Left lobe of liver (tissue), 2 donors: ENCODE measurements around the gene DOCK3. TPM values are rescaled to one million over a fixed set of nuclear protein-coding genes. Genes with fewer than 3 reads are reported as not detected.
A peak's percentile ranks its signal among the peaks of the same experiment; 100 is the strongest.
"Not testable (repeated sequence)": the region's sequence is repeated elsewhere in the genome, so short reads cannot be mapped to it uniquely, and the experiment has no call there.

ENCODE experiments used
- ATAC-seq: fragments of 200-7000 bp; cut with Tn5 transposase; one replicate; pipeline ENCODE4 v1.9.1; 2020; ENCODE audit warnings: mild to moderate bottlenecking, moderate library complexity
- DNase-seq: peaks from one replicate; pipeline ENCODE4 v3.0.0-alpha.2; 2020; ENCODE audit warnings: low spot score
- total RNA-seq: library from RNA; stranded (reverse); gene quantifications from one replicate; pipeline ENCODE4 v1.2.1, GENCODE V29; 2021
- donor health status: DM: no; HTN: no; CAD: no; lungs with moderate emphysema.
- donor health status: DM: no; HTN: yes; CAD: no.

Gene DOCK3
- total RNA-seq, 1 donor from 2014 or later, result not detected

- ATAC-seq, result peak; percentile 66
Observed at GRCh38 chr3:51075221-51075775, 400.6 kb downstream of the DOCK3 start.

GRCh38 chr3:51082363-51082762 is 407.6 kb downstream of the DOCK3 start:
- DNase-seq, result no peak
- peak; percentile 71 for ATAC-seq

More at GRCh38 chr3:51075221-51075775, 400.6 kb downstream of the DOCK3 start:
- no peak for DNase-seq

DNA sequence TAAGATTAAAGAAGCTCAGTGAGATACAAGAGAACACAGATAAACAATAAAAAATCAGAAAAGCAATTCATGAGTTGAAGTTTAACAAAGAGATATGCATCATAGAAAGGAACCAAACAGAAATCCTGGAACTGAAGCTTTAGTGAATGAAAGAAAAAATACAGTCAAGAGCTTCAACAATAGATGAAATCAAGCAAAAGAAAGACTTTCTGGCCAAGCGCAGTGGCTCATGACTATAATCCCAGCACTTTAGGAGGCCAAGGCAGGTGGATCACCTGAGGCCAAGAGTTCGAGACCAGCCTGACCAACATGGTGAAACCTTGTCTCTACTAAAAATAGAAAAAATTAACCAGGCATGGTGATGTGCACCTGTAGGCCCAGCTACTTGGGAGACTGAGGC is 408.8 kb downstream of the DOCK3 start:
- no peak for DNase-seq

GRCh38 chr3:51092141-51092540 is 417.4 kb downstream of the DOCK3 start:
- not testable (repeated sequence) for ATAC-seq, DNase-seq

More for the DNA sequence above, 408.8 kb downstream of the DOCK3 start:
- ATAC-seq, result no peak

DNA sequence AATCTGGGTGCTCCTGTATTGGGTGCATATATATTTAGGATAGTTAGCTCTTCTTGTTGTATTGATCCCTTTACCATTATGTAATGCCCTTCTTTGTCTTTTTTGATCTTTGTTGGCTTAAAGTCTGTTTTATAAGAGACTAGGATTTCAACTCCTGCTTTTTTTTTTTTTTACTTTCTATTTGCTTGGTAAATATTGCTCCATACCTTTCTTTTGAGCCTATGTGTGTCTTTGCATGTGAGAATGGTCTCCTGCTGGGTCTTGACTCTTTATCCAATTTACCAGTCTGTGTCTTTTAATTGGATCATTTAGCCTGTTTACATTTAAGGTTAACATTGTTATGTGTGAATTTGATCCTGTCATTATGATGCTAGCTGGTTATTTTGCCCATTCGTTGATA is 420.1 kb downstream of the DOCK3 start:
- ATAC-seq, result not testable (repeated sequence)

DNA sequence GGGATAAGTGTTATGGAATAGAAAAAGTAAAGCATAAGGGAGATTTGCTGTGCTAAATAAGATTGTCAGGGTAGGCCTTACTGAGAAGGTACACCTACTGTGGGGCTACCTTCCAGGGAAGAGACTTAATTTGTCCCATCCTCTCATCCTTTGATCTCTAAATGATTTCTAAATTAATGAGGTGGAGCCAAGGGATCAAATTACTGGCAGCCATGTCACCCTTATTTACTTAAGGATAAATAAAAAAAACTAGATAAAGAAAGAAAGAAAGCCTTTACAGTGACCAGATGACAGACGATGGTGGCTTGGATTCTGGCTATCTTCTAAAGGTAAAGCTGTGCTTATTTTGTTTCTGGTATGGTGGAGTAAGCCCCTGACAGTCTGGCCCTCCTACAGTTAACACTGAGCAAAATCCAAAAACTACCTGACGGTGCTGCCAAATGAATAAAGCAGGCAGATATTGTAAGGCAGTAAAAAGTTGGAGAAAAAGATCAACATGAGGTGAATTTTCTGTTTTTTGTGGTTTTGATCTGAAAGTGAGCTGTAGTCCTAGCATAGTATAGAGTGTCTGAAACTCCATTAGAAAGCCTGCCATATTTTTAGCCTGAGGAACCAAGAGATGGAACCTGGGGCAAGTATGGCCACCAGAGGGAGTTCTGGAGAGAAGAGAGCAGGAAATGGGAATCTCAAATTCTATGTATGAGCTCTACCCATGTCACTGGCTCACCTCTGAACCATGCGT is 425.2 kb downstream of the DOCK3 start:
- peak; percentile 65 for DNase-seq
- ATAC-seq, result peak; percentile 100

More for the DNA sequence above, 420.1 kb downstream of the DOCK3 start:
- not testable (repeated sequence) for DNase-seq

- ATAC-seq (no peak), DNase-seq (no peak)
Observed at GRCh38 chr3:51100536-51100851, 425.8 kb downstream of the DOCK3 start.

DNA sequence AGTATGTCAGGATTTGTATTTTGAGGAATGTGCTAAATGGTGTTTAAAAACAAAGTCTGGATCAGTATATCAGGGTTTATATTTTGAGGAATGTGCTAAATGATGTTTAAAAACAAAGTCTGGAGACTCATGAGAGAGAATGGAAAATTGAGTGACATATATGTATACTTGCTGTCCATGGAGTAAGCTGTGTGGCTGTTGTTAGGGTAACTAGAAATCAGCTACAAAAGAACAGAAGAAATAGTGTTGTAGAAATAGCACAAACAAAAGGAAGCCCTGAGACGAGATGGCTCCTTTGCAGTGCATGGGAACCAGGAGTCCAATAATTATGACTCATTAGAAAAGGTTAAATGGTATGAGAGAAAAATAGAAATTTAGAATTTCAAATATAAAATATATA is 427.7 kb downstream of the DOCK3 start:
- DNase-seq, result no peak
- no peak for ATAC-seq

DNA sequence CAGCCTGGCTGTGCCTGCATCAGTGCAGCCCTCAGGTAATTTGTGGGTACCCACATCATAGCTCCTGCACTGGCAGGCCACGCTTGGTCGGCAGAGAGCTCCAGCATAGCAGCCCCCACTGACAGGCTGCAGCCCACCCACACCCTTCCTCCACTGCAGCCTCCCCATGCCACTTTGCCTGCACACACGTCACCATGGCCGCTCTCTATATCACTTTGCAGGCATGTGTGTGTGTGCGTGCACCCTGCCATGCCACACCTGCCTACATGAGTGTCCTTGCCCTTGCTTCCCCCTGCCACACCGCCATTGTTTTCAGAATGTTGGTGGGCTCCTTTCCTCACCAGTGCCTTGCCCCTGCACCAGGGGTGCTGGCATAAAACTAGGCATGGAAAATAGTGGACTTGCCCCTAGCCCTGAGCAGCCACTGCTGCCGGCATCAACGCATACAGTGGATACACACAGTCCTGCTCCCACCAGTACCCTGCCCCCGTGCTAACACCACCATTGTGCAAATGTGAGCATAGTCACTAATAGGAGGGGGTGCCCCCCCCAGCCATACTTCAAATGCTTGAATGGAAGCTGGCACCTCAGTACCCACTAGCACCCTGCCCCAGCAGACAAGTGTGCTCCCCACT is 431.6 kb downstream of the DOCK3 start:
- ATAC-seq (no peak), DNase-seq (no peak)

DNA sequence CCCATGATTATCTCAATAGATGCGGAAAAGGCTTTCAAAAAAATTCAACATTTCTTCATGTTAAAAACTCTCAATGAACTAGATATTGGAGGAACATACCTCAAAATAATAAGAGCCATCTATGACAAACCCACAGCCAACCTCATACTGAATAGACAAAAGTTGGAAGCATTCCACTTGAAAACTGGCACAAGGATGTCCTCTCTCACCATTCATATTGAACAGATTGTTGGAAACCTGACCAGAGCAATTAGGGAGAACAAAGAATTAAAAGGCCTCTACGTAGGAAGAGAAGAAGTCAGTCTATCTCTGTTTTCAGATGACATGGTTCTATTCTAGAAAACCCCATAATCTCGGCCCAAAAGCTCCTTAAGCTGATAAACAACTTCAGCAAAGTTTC is 435.9 kb downstream of the DOCK3 start:
- ATAC-seq (no peak), DNase-seq (no peak)

DNA sequence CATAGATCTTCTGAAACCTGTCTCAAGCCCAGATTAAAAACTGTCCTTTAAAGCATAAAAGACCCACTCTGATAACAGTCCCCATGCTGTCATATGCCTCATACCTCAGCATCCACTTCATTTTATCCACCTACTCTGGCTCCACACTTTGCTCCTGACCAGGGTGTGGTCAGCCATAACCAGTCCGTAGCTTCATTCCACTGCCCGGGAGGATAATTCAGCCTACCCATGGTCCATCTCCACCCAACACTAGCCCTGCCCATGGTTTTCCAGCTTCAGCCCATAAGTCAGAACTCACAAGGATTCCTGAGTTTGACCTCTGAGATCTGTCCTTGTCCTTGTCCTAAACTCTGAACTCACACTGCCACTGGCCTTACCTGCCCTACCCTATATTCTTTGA is 448.2 kb downstream of the DOCK3 start:
- DNase-seq (no peak), ATAC-seq (no peak)

DNA sequence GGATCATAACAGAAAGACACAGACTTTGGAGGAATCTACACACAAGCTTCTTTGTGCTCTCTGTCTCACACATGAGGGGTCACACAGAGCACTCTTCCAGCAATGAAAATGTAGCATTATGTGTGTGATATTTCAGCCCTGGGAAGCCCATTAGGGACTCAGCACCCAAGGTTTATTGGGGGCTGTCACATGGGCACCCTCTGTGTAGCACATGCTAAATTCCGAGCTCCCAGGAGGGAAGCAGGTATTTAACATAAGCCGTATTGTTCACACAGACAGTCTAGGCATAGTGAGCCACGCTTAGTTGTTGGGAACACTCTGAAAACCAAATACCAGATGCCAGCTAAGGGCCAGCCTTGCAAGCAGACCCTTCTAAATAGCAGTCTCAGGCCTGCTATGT is 448.8 kb downstream of the DOCK3 start:
- ATAC-seq, result no peak

DNA sequence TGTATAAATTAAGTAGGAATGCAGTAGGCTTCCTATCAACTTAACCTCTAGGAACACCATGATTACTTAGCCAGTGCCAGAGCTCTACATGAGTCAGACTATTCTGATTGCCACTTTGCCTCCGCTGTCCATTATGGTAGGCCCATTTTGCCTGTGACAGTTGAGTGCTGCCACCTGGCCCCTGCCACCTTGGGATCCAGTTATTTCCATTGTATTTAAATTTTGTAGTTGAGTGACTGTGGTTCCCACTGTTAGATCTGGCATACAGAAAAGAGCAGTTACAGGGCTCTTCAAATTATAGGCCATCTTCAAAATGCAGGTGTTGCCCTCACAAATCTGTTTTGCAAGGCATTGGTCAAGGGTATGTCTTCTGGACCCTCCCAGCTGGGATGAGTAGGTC is 456.9 kb downstream of the DOCK3 start:
- DNase-seq, ATAC-seq: not testable (repeated sequence)

More for the DNA sequence above, 448.8 kb downstream of the DOCK3 start:
- no peak for DNase-seq

DNA sequence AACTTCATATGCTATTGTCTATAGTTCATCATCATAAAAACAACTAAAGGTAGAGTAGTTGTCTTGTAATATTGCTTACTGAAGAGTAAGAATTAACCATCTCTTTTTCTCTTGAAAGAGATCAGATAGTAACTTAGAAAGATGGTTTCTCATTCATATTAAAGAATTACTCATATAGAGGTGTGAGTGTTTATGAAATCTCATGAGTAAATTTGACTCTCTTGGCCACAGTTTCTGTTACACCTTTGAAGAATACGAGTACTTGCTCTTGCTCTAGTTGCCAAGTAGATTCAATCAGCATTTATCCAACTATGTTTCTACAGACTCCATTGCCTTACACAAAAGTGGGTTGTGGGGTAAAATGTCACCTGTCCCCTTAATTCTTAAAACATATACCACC is 463.0 kb downstream of the DOCK3 start:
- no peak for ATAC-seq
- no peak for DNase-seq

DNA sequence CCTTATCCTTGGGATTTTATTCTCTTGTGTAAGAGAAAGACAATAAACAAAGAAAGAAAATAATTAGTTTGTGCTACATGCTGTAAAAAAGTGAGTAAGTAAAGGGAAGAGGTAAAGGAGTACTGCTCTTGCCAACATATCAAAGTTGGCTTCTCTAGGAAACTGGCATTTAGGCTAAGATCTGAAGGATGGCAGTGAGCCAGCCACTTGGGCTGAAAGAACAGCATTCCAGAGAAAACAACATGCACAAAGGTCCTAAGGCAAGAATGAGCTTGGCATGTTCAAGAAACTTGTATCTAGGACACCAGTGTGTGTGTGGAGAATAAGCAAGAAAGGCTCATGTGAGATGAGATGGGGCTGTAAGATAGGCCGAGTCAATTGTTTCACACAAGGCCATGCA is 464.9 kb downstream of the DOCK3 start:
- no peak for DNase-seq
- ATAC-seq, result no peak

DNA sequence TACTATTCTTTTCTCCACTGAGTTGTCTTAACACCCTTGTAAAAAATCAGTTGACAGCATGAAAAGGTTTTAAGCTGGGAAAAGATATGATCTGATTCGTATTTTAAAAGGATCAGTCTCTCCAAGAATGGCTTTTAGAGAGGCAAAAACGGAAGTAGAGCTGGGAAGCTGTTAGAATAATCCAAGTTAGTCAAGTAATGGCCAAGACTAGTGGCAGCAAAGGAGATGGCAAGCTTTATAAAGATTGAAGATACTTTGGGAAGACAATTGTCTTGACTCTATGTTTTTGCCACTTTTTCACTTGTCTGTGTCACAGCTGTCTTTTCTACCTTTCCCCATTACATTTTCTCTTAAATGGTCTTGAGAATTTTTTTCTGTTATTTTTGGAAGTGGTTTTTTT is 466.8 kb downstream of the DOCK3 start:
- ATAC-seq (no peak), DNase-seq (no peak)

GRCh38 chr3:51145811-51146585 is 471.3 kb downstream of the DOCK3 start:
- DNase-seq, result no peak
- no peak for ATAC-seq

- no peak for ATAC-seq
- no peak for DNase-seq
Observed at GRCh38 chr3:51146781-51147180, 472.1 kb downstream of the DOCK3 start.

DNA sequence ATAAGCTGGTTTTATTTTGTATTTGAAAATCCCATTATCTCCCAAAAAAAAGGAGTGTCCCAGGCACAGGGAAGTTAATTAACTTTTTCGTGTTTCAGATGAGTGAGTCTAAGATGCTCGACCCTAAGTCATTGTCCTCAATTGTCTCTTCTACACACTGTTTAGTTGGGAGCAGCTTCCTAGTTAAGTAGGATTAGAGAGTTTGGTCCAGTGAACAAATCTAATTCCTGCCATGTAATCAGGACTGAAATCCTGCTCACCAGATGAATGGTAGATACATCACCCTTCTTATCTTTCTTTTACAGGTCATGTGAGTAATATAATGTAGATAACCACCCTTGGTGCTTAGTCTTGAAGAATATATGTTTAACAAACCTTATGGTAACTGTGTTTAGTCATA is 481.4 kb downstream of the DOCK3 start:
- ATAC-seq (no peak), DNase-seq (no peak)

- no peak for ATAC-seq
- DNase-seq, result no peak
Observed at GRCh38 chr3:51163051-51163450, 488.3 kb downstream of the DOCK3 start.

- ATAC-seq, result no peak
- DNase-seq, result no peak
Observed at GRCh38 chr3:51173518-51174271, 499.0 kb downstream of the DOCK3 start.
